ENCODE data around the gene ADAM12.
A peak's percentile ranks its signal among the peaks of the same experiment; 100 is the strongest.

The ADAM12 gene

DNA sequence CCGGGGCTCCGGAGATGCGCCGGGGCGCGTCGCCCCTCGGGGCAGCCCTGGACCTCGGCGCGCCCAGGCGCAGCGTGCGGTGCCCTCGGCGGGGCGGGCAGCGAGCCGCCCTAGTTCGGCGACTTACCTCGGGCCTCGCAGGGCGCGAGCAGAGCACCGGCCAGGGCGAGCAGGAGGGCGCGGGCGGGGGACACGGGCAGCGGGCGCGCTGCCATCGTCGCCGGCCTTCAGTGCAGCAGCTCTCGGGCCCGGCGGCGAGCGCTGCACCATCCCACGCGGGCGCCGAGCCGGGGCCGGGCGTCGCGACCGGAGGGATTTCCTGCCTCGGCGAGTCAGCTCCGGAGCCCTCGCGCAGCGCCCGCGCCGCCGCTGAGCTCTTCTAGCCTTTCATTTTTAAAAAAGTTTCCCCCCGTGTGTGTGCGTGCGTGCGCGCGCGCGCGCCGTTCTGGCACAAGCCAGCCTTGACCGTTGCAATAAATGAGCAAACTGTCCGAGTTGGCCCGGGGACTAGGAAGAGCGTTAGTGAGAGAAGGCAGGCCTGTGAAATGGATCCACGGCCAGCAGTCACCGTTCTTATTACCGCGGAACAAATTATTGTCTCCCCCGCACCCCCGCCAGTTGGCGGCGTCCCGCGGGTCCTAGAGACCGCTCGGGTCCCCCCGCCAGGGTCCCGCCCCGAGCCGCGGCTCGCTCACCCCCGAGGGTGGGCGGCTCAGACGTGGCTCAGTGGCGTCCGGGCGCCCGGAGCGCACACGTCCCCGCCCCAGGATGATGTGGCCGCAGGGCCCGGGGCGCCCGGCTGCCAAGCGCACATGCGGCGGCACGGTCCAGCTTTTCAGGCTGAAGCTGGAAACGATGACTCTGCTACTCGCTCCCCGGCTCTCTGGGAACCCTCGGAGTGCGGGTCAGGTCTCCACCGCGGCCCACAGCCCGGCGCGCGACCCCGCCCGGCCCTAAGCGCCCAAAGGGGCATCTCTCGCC lies at the start of gene ADAM12:
TSS of gene ADAM12 (minus strand) at position 547 of the 981 bp plus-strand sequence. CDS start at position 215, 332 bp downstream.
- no peak for DNase-seq

DNA sequence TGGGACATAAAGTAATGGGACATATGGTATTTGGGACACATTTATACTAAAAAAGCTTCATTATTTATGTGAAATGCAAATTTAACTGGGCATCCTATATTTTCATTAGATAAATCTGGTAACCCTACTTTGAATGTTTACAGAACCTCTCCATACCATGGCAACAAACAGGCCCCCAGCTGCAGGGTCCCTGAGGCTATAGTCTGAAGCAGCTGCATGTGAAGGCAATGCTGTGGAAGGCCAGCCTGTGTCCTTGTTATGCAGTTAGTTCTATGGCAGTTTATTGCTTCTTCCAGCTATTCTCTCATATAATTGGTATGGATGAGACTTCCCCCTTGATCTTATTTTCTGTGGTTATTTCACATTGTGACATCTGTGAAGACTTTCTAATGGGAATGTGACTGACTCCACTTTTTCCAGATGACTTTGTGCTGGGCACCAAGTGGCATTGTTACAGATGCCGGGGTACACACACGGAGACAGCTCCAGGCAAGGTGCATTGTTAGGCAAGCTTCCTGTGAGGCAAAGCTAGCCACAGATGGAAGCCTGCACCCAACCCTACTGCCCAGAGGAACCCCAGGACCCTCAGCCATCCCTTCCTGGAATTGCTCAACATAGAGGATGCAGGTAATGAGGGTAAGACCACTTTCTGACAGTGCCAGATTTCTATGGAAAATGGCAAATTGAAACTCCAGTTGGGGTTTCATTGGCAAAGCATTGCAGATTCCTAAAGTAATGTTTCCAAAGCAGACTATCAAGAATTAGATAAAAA lies 49.5 kb upstream of the ADAM12 start:
- DNase-seq, result no peak

- no peak for DNase-seq
Observed at GRCh38 chr10:126434235-126434634, 46.0 kb upstream of the ADAM12 start.

DNA sequence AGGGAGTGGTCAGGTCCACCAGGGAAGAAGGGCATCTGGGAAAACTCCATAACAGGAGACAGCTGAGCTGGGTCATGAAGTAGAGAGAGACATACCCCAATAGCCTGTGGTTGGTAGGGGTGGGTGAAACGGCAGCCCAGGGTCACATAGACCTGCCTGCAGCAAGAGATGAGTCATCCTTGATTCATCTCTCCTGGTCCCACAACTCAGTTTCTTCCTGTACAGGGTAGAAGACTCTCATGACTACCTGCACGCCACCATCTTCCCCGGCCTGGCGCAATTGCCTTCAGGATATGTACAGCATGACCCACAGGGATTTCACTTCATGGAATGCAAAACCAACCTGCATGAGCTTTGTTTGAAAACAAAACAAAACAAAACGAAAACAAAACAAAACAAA lies 45.1 kb upstream of the ADAM12 start:
- no peak for DNase-seq

- DNase-seq, result no peak
Observed at GRCh38 chr10:126432507-126432906, 44.2 kb upstream of the ADAM12 start.

- no peak for DNase-seq
Observed at GRCh38 chr10:126431816-126432215, 43.5 kb upstream of the ADAM12 start.

GRCh38 chr10:126430512-126430911 lies 42.2 kb upstream of the ADAM12 start:
- peak; percentile 11 for DNase-seq

- DNase-seq, result no peak
Observed at GRCh38 chr10:126429275-126429674, 41.0 kb upstream of the ADAM12 start.

DNA sequence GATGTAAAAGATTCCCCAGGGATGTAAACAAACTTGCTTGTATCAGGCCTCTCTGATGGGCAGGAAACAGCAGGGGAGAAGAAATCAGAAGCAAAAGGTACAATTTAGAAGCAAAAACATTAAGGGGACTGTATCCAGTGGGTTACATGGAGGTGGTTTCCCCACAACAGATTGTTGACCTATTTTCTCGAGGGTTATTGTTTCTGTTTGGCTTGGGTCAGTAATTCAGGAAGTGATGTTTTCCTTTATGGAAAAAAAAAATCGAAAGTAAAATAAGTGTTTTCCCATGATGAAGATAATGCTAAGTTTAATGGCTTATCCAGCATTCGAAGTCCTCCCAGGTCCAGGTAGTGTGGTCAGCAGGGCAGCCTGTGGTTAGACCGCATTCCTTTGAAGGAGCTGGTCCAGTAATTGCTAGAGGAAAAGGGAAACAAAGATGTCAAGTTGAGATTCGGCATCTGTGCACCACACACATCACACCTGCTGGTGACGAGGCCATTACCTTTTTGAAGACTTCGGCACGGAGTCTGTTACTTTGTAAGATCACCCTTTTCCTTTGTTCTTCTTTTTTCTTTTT lies 37.3 kb upstream of the ADAM12 start:
- DNase-seq, result no peak

DNA sequence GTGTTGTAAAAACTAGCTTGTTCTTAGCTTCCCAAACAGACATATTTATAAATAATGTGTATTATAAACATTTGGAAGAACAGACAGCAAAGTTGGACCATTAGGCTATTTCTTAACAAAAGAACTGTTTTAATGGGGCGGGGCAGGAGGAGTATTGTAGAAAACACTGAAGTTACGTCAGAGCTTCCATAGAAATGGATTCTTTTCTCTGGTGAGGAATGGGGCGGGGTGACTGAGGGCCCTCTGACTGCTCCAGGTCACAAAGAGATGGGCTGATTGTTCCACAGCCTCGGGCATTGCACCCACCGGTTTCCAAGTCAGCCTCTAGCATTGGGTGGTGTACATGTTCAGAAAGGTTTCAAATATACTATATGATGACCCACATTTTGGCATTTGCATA lies 36.8 kb upstream of the ADAM12 start:
- DNase-seq, result no peak

DNA sequence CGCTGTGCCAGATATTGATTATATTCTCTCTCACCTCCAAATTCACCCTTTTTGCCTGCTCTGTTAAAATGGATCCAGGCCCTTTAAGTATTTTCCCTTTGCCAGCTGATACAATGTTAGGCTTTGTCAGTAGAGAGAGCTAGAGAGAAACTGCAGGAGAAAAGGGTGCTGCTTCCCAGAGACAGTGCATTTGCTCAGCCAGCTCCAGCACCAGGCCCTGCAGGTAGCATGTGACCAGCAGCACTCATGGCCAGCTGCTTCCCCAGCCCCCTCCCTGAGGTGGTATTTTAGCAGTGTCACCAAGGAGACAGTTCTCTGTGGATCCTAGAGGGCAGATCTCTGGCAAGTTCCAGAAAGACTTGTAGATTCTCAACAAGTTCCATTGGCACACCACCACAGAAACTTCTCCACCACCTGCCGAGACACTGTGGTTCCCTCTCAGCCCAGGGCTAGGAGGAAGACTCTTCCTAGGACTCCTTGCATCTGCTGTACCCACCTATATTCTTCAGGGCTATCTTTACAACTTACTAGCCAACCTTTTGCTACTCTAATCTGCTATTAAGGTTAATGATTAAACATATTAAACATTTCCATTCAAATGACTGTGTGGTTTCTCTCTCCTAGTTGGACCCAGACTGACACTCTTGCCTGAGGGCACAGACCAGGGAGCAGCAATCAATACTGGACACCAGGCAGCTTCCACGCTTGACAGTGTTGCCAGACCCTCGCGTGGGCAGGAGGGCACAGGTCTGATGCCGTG lies 35.6 kb upstream of the ADAM12 start:
- DNase-seq, result no peak

DNA sequence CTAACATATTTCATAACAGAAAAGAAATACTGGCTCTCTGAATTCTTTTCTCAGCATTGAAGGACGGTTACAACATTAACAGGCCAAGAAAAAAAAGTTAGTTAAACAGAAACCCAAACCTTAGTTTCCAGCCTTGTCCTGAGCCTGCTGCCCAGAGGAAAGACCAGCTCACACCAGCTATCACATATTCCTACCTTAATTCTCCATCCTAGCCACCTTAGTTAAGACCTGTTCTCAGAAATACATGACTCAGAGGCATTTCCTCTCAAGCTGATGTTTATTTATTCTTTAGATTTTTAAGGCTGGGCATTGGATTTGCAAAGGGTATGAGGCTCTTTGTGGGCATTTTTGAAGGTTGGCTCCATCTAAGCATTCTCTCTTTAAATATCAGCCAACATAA lies 34.3 kb upstream of the ADAM12 start:
- no peak for DNase-seq

DNA sequence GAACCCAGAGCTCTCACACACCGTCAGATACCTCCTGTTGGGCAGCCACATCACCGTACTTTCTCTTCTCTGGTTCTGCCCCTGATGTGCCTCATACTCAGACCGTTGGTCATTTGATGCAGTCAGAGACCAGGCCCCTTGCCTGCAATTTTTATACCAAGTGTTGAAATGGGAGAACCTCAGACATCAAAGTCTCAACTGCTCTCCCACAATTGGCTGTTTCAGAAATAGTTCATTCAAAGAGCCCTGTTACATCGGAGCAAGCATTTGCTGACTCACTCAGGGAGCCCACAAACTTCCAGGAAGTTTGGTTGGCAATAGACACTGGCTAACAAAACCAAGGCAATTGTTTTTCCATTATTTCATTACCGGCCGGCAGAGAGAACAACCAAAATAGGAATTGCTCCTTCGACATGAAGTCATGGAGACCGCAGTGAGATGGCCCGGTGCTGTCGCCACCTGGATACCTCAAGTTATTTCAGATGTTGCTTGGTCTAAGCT lies 33.5 kb upstream of the ADAM12 start:
- DNase-seq, result no peak

DNA sequence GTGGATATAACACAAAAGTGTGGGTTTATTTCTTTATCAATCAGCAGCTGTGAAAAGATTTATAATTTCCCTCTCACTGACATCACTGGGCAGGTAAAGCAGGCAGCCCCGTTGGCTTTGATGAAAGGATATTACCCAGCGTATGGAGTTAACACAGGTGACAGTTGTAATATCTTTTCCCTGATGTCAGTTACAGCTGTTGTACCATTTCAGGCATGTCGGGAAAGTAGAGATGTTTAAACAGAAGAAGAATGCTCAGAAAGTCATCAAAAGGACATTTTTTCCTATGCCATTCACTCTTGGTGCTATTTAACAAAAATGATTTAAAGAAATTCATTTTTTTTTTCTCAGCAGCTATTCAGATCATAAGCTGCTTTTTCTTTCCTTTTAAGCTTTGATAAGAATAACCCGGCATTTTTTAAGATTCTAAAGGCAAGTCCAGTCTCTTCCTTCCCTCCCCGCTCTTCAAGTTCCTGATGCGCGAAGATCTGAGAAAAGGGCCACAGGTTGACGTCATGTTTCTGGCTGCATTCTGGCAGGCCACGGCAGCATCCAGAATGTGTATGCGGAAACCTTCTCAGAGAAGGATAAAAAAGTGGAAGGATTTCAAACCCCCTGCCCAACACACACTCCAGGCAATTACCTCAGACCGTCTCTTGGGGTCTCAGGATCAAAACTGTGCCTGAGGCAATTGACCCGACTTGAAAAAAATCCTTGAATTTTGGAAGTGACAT lies 32.5 kb upstream of the ADAM12 start:
- DNase-seq, result no peak

- no peak for DNase-seq
Observed at GRCh38 chr10:126417220-126417825, 29.0 kb upstream of the ADAM12 start.

DNA sequence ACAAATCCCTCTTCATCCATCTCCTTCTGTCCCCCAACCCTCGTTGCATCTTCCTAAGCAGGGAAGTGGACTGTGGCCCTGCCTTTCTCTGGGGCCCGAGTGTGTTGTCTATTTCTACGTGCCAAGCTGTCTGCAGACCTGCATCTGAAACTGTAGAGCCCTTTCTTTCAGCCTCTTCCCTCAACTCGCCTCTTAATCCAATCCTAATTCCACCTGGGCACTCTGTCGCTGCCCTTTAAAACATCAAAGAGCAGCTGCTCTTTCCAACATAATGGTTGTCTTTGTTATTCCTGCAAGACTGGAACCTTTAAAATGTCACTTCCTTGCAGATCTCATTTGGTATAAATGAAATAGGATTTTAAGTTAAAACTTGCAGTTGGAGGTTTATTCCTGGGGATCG lies 21.5 kb upstream of the ADAM12 start:
- no peak for DNase-seq

DNA sequence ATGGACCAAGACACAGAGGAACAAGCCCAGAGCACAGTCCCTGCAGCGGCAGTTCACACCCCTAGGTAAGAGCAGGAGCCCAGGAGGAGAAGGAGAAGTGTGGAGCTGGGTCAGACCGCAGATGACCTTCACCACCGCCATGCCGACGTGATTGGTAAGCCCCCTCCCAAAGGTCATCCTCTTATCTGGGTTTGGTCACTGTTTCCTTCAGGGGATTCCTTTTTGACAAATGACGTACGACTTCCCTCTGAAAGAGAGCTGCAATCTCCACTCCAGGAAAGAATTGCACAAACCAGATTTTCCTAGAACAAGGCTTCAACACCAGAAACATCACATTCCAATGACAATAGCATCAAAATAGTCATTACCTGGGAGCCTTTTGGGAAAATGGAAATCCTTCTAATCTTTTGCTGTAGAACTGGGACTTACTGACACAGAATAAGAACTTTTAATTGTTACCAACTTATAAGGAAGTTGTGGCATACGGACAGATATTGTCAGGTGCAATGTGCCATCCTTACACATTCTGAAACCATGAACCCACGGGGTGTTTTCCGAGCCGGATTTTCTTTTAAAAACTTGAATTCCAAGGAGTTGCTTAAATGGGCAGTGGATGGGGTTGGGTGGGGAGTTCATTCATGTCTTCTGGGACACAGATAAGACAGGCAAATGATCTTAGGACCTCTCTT lies 20.8 kb upstream of the ADAM12 start:
- no peak for DNase-seq

- DNase-seq, result no peak
Observed at GRCh38 chr10:126407831-126408230, 19.6 kb upstream of the ADAM12 start.

DNA sequence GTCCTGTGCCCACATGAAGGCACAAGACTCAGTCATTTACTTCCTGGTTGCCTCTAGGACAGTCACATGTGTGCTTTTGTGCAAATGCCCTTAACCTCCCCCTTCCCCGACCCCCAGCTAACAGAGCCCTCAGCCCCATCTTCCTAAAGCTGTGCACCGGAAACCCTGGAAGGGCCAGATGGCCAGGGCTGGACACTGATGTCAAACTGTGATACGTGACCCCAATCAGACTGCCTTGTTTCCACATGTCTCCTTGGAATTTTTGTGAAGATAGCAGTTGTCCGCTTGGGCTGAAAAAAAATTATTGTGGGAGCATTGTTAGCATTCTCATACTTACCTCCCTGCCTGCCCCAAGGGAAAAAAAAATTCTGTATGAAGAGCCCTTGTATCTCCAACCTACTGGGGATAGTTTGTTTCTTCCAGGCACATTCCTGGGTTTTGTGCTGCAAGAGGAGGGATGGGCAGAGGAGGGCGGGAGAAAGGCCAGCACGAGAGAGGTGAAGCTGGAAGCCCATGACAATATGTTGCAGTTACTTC lies 17.0 kb upstream of the ADAM12 start:
- no peak for DNase-seq
